RPMI8226 (cell line): ENCODE results near the gene FRG2.
A peak's percentile ranks its signal among the peaks of the same experiment; 100 is the strongest.
"Not testable (repeated sequence)": the region's sequence is repeated elsewhere in the genome, so short reads cannot be mapped to it uniquely, and the experiment has no call there.

Experiments
- DNase-seq: peaks from one replicate; pipeline ENCODE4 v3.0.0-alpha.2; 2015

Gene FRG2

DNA sequence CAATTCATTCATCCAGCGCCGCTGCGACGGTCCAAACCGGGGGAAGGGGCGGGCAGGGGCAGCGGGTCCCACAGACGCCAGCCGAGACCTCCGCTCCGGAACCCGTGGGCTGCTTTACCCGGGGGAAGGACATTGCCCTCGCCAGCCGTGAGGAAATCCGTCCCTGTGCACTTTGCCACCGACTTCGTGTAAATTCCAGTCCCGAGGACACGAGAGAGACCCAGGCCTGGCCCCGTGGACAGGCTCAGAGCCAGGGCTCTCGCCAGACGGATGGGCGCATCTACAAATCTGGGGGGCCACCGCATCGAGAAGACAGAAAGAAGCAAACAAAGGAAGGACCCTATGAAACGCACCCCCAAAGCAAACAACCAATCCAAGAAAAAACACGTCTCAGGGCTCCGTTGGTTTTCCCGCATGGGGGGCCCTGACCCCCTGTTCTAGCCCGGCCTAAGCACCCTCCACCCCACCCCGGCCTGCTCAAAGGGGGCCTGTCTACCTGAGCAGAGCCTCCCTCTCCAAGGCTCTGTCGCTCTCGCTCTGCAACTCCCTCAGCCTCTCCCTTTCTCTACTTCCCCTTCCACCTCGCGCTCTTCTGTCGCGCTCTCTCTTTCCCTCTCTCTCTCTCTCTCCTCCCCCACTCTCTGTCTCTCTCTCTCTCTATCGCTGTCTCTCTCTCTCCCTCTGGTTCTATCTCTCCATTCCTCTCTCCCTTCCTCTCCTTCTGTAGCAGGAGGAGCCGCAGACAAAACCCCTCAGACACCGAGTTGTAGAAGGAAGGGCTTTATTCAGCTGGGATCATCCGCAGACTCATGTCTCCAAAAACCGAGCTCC lies 11.3 kb downstream of the FRG2 start:
- no peak for DNase-seq

DNA sequence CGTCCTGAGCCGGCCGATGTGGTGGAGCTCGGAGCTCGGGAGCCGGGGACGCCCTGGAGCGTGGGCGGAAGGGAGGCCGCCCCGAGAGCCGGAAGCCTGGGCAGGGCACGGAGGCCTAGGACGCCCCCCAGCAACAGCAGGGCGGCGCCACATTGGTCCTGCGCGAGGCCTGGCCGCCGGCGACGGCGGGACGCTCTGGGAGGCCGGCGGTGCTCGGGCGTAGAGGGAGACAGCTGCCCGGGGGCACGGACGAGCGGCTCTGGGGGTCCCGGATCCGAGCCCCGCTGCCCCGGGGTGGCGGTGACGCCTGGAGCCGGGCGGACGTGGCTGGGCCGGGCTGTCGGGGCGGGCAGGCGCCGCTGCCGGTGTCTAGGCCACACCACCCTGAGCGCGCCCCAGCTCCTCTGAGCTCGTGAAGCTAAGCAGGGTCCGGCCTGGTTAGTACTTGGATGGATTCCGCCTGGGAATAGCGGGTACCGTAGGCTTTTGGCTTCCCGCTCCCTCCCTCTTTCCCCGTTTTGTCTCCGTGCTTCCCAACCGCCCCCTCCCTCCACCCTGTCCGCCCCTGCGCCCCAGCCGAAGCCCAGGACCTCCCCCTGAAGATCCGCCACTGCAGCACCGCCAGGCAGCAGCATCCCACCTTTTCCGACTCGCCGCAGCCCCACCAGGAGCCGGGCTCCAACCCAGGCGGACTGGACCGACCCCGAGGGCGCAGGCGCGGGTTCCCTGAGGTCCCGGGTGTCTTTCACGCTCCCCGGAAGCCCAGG lies 12.1 kb downstream of the FRG2 start:
- DNase-seq: no peak

DNA sequence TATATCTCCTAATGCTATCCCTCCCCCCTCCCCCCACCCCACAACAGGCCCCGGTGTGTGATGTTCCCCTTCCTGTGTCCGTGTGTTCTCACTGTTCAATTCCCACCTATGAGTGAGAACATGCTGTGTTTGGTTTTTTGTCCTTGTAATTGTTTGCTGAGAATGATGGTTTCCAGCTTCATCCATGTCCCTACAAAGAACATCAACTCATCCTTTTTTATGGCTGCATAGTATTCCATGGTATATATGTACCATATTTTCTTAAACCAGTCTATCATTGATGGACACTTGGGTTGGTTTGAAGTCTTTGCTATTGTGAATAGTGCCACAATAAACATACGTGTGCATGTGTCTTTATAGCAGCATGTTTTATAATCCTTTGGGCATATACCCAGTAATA lies 37.1 kb downstream of the FRG2 start:
- not testable (repeated sequence) for DNase-seq

DNA sequence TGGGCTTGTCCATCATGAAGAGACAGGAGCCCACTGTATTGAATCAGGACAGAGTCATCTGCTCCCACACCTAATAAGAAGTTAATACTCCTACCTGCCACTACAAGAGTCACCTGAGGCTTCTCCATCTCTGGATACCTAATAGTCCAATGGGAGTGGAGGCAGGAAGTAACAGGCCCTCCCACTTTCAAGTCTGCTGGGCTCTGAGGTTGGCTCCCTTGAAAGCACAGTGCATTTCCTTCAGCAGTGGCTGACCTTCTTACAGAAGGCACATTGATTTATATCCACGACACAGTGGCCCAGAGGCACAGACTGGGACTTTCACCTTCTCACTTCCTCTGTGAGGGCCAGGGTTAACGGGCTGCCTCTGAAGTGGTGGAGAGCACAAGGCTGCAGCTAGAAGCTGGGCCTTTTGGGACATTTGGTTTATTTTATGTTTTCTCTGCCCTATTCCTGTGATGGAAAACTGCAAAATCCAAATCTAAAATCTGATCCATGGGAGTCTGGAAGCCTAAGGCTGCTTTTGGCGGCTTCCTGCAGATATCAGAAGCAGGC lies 38.1 kb downstream of the FRG2 start:
- peak; percentile 4 for DNase-seq

DNA sequence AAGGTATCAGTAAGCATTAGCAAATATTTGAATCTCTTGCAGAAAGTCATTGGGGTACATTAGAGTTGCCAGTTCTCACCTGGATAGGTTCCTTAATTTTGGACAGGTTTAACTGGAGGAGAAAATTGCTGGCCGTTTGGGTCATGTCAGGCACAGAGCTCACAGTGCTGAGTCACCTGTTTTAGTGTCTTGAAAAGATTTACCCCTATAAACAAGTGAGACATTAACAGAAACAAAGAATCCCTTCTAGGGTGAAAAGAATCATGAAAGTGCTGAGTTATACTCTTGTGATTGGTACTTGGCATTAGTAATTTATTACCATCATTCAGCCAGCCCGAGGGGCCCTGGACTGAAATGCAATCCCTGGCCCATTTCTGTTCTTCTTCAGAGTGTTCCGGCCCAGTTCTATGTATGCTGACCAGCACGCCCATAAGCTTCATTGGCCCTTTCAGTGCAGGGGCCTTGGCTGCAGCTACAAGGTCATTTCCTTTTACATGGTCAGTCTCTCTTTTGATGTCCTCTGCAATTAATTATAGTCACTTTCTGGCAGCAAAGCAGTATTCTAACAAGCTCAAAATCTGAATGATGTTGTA lies 41.3 kb downstream of the FRG2 start:
- not testable (repeated sequence) for DNase-seq

DNA sequence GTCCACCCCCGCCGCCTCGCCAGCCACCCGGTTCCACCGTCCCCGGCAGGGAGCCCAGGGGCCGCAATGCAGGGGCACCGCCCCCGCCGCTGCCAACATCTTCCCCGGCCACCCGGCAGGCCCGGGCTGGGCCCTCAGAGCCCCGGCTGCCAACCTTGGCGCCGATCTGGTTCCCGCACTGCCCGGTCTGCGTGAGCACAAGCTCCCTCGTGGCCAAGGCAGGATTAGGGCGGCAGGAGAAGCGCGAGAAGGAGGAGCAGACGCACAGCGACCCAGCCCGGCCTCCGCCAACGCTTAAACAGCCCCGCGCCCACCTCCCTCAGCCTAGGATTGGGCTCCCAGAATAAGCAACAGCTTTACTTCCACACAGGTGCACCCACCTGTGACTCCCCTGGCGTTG lies 42.4 kb downstream of the FRG2 start:
- DNase-seq: not testable (repeated sequence)

DNA sequence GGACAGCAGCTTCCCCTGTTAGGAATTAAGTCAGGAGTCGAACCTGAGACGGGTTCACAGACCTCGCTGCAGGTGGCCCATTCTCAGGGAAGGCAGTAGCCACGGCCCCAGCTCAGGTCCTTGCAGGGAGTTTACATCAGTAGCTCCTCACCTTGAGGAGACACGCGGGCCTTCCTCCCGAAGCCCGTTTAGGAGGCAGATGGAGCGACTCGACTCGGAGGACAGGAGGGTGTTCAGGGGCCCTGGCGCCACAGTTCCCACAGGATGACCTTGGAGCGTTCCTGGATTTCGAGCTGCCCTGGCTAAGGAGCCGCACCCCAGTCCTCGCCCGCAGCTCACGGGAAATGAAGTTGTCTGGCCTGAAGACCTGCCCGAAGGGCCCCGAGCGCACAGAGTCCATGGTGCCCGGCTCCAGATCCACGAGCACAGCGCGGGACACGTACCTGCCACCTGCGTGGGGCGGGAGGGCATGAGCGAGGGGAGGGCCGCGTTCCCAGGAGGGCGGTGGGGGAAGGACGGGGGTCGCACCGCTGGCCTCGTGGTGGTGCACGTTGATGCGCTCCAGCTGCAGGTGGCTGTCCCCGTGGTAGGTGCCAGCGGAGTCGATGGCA lies 43.0 kb downstream of the FRG2 start:
- DNase-seq: not testable (repeated sequence)

DNA sequence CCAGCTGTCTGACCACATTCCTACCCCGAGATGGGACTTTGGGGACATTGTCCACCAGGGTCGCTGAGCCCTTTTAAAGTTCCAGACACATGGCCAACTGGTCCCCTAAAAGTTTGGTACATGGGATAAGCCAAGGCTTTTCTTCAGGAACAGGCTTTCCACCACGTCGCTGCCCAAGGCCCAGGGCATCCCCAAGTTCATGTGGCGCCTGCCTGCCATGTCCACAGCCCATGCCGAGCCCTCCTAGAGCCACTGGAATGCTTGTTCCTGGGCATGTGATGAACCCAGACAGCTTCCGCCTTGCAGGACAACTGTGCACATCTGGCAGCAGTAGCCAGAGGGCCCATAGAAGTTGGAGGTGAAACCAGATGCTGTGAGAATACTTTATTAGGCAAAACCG lies 45.1 kb downstream of the FRG2 start:
- DNase-seq: no peak

DNA sequence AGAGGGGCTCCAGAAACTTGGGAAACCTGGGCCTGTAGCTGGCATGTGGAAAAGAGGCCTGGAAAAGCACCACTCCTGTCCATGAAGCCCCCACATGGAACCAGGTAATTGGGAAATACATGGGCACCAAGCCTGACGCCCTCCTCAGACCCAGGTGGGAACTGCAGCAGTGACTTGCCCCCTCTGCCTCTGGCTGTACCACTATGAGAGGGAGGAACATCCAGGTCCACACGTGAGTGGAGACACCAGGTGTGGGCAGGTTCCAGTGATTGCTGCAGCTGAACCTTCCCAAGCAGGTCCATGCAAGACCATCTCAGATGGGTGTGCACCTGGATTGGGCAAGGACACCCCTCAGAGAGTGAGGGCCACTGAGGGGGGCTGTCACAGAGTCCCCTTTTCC lies 46.8 kb downstream of the FRG2 start:
- not testable (repeated sequence) for DNase-seq

DNA sequence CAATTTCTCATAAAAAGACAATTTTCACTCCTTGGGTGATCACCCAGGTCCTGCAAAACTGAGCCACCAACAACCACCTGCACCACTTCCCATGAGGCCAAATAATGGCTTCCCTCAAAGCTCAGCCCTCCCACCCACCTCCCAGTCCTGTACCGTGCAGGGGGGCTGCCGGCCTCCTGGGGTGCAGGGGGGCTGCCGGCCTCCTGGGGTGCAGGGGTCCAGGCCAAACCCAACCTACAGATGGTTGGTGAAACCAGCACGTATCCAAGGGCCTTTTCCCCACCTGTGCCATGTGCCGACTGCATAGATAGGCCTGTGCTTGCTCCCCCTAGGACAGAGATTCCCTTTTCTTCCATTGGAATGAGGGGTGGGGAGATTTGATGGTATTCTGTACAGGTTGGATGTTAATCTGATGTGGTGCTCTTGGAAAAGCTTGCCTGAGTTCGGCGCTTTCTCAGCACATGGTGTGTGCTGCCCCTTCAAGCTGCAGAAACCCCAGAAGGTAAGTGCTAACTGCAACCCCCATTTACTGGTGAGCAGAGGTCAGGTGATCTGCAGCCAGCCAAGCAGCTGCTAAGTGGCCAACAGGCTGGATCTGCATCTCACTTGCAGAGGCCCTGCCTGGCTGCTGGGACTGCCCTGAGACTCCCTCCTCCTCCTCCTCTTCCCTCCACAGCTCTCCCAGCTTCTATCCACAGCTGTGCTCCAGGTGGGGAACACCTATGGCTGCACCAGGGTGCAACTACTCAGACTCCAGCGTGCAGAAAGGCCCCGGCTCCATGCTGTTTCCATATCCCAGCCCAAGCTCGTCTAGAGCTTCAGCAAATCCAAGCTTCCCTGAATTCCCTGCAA lies 47.6 kb downstream of the FRG2 start:
- DNase-seq: no peak
